IPS-NIHi7 (cell line): ENCODE measurements around the gene URB2.
"Not testable (repeated sequence)": the region's sequence is repeated elsewhere in the genome, so short reads cannot be mapped to it uniquely, and the experiment has no call there.

Experiments used
- DNase-seq: peaks from one replicate; pipeline ENCODE4 v3.0.0; 2012; ENCODE audit warnings: mixed read lengths; ENCODE audit errors: extremely low spot score

Gene URB2

DNA sequence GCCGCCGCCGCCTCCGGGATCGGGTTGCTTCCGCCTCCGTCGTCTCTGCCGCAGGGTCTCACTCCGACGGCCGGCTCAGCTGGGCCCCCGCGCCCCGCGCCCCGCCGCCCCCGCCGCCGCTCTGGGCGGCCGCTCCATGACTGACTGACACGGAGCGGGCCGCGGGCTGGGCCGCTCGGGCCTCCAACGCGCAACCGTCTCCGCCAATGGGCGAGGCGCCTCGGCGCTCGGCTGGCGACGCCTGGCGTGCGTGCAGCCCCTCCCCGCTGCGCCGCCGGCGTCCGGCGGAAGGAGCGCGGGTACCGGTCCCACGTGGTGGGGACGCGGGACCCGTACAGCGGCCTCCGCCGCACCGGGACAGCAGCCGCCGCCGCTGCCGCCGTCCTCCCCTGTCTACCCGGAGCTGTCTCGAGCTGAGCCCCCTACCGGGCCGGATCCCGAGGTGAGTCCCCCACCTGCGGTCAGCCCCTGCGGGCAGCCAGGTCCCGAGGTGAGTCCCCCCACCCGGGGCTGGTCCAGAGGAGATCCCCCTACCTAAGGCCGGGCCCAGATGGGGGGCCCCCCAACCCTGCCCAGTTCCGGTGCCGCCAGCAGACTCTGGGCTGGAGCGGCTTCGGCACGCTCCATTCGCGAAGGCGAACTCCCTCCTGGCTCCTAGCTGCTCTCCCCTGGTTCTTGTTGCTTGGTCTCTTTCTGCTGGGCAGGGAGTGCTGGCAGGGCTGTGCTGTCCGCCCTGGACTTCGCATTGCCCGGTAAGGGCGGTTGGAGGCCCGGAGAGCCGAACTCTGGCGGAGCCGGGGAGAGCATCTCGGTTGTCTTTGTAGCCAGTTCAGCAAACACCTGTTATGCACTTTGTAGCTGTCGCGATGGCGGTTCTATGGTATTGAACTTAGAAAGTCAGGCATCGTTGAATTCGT, at the start of gene URB2, which contains the start of gene TAF5L:
URB2 (plus strand) TSS at position 333 of the 917 bp plus-strand sequence. CDS start 1,387 bp downstream, outside the sequence.
TAF5L (minus strand) TSS at position 208 of the 917 bp plus-strand sequence. CDS start 11,640 bp downstream, outside the sequence.
- DNase-seq, result peak; percentile 97

DNA sequence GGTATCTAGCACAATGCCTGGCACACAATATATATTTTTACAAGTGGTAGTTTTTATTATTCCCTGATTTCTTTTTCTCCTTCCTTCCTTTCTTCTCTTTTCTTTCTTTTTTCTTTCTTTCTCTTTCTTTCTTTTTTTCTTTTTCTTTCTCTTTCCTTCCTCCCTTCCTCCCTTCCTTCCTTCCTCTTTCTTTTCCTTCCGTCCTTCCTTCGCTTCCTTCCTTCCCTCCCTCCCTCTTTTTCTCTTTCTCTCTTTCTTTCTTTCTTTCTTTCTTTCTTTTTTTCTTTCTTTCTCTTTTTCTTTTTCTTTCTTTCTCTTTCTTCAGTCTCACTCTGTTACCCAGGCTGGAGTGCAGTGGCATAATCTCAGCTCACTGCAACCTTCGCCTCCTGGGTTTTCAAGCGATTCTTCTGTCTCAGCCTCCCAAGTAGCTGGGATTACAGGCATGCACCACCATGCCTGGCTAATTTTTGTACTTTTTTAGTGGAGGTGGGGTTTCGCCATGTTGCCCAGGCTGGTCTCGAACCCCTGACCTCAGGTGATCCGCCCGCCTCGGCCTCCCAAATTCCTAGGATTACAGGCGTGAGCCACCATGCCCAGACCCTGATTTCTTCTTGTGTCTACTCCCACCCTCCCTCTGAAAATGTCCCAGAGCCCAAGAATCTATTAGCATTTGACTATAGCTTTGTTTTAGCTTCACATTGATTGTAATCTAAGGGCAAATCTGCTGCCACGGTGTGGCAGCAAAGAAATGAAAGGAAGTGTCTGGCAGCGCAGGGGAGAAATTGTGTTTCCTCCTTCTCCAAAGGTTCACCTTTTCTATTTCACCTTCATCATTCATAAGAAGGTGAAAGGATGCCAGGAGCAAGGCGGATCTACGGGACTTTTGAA, 47.6 kb upstream of the URB2 start:
- DNase-seq, result no peak

DNA sequence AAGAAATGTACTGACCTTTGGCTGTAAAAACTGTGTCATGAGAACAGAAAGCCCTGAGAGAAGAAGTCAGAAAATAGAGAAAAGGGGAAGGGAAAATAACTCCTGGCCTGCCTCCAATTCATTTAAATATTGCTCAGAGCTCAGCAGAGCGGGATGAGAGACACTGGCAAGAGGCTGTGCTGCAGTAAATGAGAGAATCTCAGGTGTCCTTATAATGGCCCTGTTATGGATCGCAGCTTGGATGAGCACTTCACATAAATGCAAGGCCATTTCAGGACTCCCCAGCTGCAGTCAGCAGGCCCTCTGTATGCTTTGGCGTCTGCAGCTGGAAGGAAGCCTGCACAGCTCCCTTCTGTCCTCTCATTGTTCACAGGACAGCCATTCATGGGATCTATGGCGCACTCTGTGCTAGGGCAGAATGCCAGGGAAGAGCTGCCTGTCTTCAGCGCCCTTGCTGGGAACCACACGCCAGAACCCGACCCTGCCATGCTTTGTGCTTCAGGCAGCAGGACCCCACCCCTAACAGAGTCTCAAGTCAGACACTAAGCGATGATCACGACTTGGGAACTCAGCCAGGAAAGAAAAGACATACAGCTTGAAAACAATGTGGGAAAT, 46.9 kb upstream of the URB2 start:
- no peak for DNase-seq

DNA sequence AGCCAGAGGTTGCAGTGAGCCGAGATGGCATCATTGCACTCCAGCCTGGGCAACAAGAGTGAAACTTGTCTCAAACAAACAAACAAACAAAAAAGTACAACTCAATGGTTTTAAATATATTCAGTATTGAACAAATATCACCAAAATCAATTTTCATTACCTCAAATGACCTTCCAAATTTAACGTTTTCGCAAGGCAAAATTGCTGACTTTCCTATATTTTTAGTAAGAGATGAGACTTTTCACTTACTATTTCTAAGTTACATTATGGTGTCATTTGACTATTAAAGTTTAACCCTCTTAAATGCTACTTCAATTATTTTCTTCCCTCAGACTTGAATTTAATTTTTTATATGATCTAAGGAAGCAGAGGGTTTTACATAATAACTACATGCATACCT, 44.6 kb upstream of the URB2 start:
- DNase-seq, result no peak

DNA sequence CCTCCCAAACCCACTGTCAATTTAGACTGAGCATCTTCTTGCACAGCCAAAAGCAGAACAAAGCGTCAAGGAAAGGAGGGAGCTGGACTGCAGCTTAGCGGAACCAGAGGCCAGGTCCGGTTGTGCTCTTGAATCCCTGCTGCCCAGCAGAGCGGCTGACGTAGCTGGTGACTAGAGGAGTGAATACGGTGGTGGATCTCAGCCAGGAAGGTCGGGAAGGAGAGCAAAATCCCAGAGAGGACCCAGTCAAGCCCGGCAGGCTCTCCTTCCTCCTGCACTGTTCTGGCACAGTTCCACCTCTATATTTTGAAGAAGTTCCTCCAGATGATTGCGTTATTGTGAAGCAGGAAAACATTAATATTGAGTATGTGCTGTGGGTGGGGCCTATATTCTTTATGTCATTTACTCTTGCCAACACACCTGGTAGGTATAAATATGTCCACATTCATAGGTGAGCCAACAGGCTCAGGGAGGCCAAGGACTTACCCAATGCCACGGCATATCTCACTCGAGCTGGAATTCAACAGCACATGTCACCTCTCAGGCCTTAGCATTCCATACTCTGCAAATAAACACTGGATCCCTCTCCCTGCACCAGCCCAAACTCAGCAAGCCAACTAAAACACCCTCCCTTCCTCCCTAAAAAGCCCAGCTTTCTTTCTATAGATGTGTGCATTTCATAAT, 43.9 kb upstream of the URB2 start:
- no peak for DNase-seq

DNA sequence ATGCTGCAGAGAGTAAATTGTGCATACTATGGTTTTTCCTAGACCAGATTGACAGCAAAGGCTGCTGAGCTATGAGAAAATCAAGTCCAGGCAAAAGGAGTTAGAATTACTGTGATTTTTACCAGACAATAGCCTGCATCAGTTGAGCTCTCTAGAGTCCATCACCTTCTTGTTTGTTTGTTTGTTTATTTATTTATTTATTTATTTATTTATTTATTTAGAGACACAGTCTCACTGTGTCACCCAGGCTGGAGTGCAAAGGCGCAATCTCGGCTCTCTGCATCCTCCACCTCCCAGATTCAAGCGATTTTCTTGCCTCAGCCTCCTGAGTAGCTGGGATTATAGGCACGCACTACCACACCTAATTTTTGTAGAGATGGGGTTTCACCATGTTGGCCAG, 43.3 kb upstream of the URB2 start:
- no peak for DNase-seq

DNA sequence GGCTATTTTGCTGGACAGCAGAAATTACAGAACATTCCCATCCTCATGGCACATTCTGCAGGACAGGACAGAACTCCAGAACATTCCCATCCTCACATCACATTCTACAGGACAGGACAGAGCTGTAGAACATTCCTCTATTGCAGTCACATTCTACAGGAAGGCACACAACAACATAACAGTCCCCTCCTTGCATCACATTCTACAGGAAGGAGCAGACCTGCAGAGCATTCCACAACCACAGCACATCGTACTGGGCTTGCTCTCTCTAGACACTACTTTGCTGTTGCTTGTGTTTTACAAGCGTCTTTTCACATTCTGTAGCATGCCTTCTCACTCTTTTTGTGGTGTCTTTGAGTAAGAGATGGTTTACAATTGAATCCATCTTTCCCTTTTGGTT, 40.7 kb upstream of the URB2 start:
- DNase-seq, result no peak

DNA sequence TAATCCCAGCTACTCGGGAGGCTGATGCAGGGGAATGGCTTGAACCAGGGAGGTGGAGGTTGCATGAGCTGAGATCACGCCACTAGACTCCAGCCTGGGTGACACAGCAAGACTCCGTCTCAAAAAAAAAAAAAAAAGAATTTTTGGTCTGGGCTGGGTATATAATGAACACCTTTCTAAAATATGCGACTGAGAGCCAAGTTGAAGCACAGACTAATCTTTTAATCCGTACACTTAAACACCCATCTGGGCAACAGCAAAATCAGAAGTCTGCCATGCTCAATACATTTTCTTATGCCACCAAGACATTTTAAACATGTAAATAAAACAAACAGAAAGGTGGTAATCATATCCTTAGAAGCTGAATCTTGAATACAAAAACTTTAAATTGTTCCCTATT, 35.9 kb upstream of the URB2 start:
- no peak for DNase-seq

DNA sequence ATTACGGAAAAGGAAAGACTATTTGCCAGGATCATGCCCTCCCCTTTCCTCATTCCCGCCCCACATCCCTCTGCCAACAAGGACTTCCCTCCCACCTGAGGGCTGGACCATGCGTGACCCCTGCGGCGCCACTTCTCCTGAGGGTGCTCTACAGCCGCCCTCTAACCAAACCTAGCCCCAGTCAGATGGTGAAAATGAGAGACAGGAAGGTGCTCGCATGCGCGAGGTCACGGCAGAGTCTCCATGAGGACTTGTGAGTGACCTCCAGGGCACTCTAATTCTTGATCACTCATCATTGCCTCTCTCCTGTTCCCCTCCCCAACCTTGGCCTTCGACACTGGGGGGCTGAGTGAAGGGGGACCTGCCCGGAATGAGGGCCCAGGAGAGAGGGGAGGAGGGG, 32.2 kb upstream of the URB2 start:
- DNase-seq, result no peak

DNA sequence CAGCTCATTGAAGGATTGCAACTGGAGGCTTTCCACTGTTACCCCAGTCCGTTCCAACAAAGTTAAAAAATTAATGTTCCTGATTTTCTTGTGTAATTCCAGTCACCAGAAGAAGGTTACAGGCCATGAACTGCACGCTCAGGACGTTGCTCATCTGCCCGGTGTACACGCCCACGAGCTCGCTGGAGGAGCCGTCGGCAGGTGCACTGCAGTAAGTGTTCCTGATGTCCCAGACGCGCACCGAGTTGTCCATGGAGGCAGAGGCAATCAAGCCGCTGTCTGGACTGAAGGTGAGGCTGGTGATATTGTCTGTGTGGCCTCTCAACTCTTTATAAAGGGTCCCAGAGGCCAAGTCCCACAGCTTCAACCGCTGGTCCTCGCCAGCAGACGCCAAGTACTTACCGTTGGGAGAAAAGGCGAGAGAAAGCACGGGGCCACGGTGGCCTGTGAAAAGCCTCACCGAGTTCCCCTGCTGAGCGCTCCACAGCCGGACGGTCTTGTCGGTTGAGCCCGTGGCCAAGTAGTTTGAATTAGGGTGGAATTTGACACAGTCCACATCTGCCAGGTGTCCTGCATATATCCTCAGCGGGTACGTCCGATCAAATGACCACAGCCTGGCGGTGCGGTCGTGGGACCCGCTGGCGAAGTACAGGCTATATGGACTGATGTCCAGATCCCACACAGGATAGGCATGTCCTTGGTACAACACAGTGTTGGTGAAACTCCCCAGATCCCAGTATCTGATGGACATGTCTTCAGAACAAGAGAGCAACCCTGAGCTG, 31.6 kb upstream of the URB2 start:
- DNase-seq, result no peak

DNA sequence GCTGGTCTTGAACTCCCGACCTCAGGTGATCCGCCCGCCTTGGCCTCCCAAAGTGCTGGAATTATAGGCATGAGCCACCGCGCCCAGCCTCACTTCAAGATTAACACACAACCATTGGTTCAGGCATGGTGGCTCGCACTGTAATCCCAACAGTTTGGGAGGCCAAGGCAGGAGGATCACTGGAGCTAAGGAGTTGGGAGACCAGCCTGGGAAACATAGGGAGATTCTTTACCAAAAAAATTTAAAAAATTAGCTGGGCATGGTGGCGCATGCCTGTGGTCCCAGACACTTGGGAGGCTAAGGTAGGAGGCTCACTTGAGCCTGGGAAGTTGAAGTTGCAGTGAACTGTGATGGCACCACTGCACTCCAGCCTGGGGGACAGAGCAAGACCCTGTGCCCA, 30.2 kb upstream of the URB2 start:
- not testable (repeated sequence) for DNase-seq

DNA sequence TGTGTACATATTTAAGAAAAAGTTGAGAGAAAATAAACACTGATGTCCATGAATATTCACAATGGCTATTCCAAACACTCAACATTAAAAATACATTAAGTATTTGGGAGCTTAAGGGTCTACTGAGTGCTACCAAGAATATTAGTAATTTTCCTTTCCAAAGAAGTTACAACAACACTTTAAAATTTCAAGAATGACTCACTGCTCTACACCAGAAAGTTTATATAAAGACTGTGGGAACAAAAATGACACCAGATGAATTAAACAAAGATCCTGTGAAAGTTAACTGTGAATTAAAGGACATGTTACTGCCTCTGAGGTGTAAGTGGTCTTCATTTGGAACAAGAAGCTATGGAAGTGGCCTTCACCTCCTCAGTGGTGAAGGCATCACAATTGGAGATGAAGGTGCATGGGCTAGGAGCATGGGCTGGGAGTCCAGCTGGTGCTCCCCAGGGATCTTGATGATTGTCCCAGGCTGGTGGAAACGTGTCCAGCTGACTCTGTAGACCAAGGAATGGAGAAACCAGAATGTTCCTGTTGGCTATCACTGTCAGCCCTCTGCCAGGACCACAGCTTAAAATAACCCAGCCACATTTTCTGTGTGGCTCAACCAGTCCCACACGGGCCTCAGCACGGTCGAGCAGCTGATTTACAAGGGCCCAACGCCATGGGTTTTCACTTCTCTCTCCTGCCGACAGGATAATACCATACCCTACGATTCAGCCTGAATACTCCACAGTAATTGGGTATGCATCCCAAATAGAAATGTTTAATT, 28.9 kb upstream of the URB2 start:
- no peak for DNase-seq

DNA sequence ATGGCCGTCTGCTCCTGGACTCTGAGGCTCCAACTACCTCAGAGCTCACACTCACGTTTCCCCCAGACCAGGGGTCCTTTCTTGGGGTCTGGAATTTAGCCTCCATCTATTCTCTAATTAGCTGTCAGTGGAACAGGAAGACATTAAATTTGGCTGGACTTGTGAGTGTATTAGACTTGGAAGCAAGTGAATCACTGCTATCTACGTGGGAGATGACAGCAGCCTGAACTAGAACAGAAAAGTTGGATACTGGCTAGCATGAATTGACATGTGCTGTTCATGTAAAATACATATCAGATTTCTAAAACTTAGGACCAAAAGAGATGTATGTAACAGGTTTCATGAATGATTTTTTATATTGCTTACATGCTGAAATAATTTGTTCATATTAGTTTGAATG, 28.2 kb upstream of the URB2 start:
- DNase-seq, result no peak

DNA sequence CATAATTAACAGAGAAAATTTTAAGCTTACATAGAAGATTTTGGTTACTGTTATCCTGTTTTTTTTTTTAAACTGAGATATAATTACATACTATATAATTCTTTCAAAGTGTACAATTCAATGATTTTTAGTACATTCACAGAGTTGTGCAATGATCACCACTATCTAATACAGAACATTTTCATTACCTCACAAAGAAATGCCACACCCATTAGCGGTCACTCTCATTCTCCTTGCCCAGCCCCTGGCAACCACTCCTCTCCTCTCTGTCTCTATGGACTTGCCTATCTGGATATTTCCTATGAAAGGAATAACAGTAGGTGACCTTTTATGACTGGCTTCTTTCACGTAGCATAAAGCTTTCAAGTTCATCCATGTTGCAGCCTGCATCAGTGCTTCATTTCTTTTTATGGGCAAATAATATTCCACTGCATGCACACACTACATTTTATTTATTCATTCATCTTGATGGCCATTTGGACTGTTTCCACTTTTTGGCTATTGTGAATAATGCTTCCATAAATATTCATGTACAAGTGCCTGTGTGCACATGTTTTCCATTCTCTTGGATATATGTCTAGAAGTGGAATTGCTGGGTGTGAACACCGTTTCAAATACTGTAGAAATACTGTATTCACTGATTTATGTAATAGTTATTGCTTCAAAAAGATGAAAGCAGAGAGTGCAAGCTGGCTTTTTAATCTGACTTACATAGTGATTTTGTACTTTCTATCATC, 26.7 kb upstream of the URB2 start:
- no peak for DNase-seq

DNA sequence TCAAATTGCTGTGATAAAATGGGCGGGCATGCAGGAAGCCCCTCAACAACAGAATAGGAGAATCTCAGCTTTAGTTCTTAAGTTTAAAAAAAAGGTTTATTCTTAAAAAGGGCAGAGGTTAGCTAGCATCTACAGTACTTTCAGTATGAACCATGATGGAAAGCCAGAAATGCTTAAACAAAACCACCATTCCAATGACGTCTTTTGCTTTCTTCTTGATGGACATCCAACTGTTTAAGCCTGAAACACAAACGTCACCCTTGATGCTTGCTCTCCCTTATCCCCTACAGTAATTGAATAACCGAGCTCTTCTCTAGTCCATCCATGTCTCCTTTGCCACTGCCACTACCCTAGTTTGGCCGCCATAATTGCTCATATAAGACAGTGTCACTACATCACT, 25.8 kb upstream of the URB2 start:
- no peak for DNase-seq

DNA sequence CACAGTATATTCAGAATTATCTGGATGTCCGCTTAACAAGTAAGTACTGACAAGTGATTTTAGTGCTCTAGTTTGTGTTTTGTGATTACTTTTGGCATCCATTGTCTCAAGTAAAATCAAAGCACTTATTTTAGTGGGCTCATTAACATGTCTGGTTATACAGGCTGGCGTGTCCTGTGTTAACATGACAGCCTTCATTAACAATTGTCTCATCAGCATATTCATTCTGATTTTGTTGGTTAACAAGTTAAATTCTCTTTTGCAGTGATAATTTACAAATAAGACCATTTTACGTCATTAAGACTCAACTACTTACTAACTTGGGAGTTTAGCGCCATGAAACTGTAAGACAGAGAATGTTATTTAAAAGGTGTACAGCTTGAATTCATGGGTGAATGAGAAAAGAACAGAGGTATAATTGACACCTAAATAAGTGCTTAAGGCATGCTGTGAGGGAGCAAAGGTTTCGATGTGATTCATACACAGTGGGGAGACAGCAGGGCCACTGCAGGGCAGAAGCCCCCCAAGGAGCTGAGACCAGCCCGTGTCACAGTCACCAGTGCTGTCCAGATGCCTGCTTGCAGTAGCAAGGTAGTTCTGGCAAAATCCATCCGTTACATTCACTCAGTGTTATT, 22.6 kb upstream of the URB2 start:
- no peak for DNase-seq

DNA sequence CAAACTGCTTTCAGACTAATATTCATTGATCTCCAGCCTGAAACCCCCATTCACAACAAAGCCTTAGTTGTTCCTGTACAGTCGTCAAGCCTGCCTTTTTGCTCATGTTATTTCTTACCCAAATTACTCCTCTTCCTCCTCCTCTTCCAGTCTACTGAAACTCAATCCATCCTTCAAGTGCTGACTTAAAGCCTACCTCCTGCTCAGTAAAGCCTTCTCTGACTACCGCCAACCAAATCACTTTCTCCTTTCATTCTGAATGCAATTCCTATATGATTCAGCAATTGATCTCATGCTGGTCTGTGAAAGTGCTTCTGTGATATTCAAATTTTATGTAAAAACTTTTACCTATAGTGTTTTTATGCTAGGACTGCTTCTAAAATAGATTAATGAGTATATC, 18.7 kb upstream of the URB2 start:
- DNase-seq, result no peak

DNA sequence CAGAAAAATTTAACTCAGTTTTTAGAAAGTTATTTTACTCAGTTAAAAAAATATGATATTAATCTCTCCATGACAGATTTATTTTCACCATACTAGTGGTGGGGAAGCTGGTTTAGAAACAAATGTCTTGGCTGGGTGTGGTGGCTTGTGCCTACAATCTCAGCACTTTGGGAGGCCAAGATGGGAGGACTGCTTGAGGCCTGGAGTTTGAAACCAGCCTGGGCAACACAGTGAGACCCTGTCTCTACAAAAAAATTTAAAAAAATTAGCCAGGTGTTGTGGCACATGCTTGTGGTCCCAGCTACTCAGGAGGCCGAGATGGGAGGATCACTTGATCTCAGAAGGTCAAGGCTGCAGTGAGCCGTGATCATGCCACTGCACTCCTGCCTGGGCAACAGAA, 17.5 kb upstream of the URB2 start:
- no peak for DNase-seq

DNA sequence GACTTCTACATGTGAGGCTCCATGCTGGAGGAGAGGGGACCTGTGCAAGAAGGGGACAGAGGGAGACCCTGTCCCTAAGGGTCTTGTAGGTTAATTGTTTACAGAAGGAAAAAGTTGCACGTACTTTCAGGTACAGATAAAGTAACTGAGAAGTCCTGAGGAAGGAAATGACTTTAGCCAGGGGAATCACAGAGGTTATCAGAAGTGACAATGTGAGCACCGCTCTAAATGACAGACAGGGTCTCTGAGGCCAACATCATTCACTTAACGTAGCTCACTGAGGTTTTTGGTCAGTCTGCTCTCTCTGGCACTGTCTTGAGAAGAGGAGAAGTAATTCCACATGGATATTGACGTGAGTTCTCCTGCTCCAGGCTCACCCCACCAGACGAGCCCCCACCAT, 12.1 kb upstream of the URB2 start:
- no peak for DNase-seq
